Nephron (organoid): Measurements from ENCODE around the gene FBXW2.

Experiments
- H3K27ac Mint-ChIP-seq, 3 experiments: 2 replicates each; pipeline ENCODE4 v1.8.0; 2020; ENCODE audit warnings: mixed read lengths in 3 of 3, mild to moderate bottlenecking in 2 of 3, moderate library complexity in 1 of 3
- H3K27me3 Mint-ChIP-seq: 2 replicates; pipeline ENCODE4 v1.8.0; 2021; ENCODE audit warnings: low read depth, mild to moderate bottlenecking, moderate library complexity, mixed read lengths
- H3K36me3 Mint-ChIP-seq: 2 replicates; pipeline ENCODE4 v1.8.0; 2020; ENCODE audit warnings: low read depth, mixed read lengths
- H3K4me1 Mint-ChIP-seq: 2 replicates; pipeline ENCODE4 v1.8.0; 2020; ENCODE audit warnings: mixed read lengths
- H3K4me3 Mint-ChIP-seq, 3 experiments: 2 replicates each; pipeline ENCODE4 v1.8.0; 2020; ENCODE audit warnings: mild to moderate bottlenecking in 3 of 3, mixed read lengths in 3 of 3, moderate library complexity in 2 of 3
- H3K9me3 Mint-ChIP-seq: 2 replicates; pipeline ENCODE4 v1.8.0; 2020; ENCODE audit warnings: mixed read lengths
- CTCF ChIP-seq, 3 experiments: fragments of 200-600 bp; sonication (generic); IDR thresholded peaks; one replicate each; pipeline ENCODE4 v1.5.0; 2021; ENCODE audit warnings: antibody characterized with exemption in 3 of 3; ENCODE audit not compliant: unreplicated experiment in 3 of 3

FBXW2 gene

GRCh38 chr9:120712539-120713031 lies 80.6 kb downstream of the FBXW2 start:
- Mint-ChIP-seq H3K4me1 (peaks cover 41% of the 10 kb centered on the region), H3K36me3 (no peaks in the 10 kb centered on the region), H3K4me3 (peak overlapping the region; percentile 91 to 97 (median 92)), H3K27me3 (peaks cover 3% of the 10 kb centered on the region), H3K9me3 (no peaks in the 10 kb centered on the region), H3K27ac (peak overlapping the region; percentile 67 to 73 (median 67))
- no peak for TF ChIP-seq CTCF (IDR thresholded peaks at IDR 0.05; ENCODE audit: unreplicated experiment in 3 of 3)

- Mint-ChIP-seq H3K27me3 (peaks cover 3% of the 10 kb centered on the region), H3K4me1 (peaks cover 44% of the 10 kb centered on the region), H3K36me3 (no peaks in the 10 kb centered on the region), H3K27ac (peak overlapping the region; percentile 67 to 73 (median 67)), H3K9me3 (no peaks in the 10 kb centered on the region), H3K4me3 (peak overlapping the region; percentile 91 to 97 (median 92))
- TF ChIP-seq CTCF (IDR thresholded peaks at IDR 0.05; ENCODE audit: unreplicated experiment in 3 of 3): no peak
Observed at GRCh38 chr9:120711841-120712538, 81.2 kb downstream of the FBXW2 start.

- Mint-ChIP-seq H3K9me3 (no peaks in the 10 kb centered on the region), H3K27ac (peak overlapping the region in 1 of 3 experiments; percentile 64), H3K27me3 (peaks cover 3% of the 10 kb centered on the region), H3K4me3 (peak overlapping the region; percentile 91 to 97 (median 92)), H3K36me3 (no peaks in the 10 kb centered on the region), H3K4me1 (peaks cover 44% of the 10 kb centered on the region)
- TF ChIP-seq CTCF (IDR thresholded peaks at IDR 0.05; ENCODE audit: unreplicated experiment in 3 of 3): no peak
Observed at GRCh38 chr9:120711354-120711753, 81.9 kb downstream of the FBXW2 start.

GRCh38 chr9:120710110-120710981 lies 82.9 kb downstream of the FBXW2 start:
- Mint-ChIP-seq H3K4me1 (peaks cover 36% of the 10 kb centered on the region), H3K4me3 (peak overlapping the region; percentile 7 to 73 (median 46)), H3K9me3 (no peaks in the 10 kb centered on the region), H3K27ac (peak overlapping the region in 2 of 3 experiments; percentile 64 to 67), H3K36me3 (no peaks in the 10 kb centered on the region), H3K27me3 (peaks cover 3% of the 10 kb centered on the region)
- no peak for TF ChIP-seq CTCF (IDR thresholded peaks at IDR 0.05; ENCODE audit: unreplicated experiment in 3 of 3)

GRCh38 chr9:120708526-120709224 lies 84.5 kb downstream of the FBXW2 start:
- Mint-ChIP-seq H3K27ac (no peak overlapping the region), H3K27me3 (peaks cover 3% of the 10 kb centered on the region), H3K36me3 (peaks cover 4% of the 10 kb centered on the region), H3K9me3 (no peaks in the 10 kb centered on the region), H3K4me3 (no peak overlapping the region), H3K4me1 (peaks cover 36% of the 10 kb centered on the region)
- no peak for TF ChIP-seq CTCF (IDR thresholded peaks at IDR 0.05; ENCODE audit: unreplicated experiment in 3 of 3)
